ENCODE data around the gene STK11.
"Not testable (repeated sequence)": the region's sequence is repeated elsewhere in the genome, so short reads cannot be mapped to it uniquely, and the experiment has no call there.

Gene STK11

DNA sequence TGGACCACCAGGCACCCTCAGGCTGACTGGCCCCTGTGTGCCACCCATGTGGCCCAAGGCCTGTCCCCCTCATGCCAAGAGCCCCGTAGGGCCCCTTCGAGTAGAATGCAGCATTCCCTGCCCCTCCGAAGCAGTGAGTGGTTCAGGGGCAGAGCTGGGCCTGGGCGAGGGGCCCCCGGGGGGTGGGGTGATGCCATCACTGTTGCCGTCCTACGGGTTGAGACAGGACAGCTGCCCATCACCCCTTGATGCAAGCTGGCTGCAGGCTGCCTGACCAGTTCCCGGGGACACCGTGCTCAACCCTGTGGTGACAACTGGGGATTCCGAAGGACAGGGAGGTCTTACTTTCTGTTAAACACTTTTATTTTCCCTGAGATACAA lies 36.2 kb upstream of the STK11 start:
- DNase-seq = no peak

DNA sequence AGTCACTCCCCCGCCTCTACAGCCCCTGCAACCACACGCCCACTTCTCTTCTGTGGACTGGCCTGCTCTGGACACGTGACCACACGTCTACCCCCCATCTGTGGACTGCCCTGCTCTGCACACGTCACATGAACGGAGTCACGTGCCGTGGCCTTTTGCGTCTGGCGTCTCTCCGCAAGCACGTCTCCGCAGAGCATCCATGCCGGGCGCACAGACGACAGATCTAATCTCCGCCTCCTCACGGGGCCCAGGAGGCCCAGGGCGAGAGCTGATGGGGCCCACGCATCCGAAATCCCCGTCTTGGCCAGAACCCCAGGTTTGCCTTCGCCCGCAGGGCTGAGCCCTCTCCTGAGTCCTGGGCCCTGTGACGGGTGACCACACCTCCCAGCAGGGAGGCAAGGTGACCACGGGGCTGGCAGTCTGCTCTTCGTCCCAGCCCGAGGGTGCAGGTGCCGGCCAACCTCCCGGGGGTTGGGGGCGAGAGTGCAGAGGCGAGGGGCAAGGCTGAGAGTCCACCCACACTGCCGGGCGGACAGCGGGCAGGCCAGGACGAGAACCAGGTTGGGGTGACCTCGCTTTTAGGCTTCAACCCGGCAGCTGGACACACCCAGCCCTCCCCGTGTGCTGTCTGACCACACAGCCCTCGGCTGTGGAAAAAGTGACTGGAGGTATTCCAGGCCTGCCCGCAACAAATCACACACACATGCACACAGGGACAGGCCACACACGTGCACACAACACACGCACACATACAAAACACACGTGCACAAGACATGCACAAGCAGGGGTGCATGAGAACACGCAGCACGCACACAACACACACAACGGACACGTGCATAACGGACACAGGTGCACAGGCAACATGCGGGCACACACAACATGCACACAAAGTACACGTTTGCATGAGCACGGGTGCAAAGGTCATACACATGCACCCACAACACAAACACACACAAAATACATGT lies 35.4 kb upstream of the STK11 start:
- no peak for DNase-seq

DNA sequence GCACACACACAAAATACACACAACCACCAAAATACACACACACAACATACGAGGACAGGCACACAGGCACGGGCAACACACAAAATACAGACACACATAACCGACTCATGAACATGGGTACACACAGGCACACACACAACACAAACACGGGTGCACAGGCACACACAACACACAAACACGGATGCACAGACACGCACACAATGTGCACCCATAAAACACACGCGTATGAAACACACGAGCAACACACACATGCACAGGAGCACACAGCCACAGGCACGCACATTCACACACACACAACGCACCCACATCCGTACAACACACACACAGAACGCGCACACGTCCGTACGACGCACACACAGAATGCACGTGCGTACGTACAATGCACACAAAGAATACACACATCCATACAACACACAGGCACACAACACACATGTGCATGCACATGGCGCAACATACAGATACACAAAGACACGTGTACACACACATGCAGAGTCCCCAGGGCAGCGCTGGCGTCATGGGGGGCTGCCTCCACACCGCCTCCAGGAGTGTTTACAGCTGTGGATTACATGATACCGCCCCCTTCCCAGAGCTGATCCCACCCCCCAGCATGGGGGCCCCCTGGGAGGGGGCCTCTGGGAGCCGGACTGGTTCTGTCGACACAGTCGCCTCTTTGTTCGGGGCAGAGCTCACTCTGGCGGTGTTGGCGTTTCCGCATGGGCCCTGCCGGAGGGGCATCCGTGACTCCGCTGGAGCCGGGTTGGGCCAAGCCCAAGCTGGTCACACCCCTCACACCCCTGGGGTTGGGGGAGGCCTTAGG lies 34.4 kb upstream of the STK11 start:
- DNase-seq = no peak

DNA sequence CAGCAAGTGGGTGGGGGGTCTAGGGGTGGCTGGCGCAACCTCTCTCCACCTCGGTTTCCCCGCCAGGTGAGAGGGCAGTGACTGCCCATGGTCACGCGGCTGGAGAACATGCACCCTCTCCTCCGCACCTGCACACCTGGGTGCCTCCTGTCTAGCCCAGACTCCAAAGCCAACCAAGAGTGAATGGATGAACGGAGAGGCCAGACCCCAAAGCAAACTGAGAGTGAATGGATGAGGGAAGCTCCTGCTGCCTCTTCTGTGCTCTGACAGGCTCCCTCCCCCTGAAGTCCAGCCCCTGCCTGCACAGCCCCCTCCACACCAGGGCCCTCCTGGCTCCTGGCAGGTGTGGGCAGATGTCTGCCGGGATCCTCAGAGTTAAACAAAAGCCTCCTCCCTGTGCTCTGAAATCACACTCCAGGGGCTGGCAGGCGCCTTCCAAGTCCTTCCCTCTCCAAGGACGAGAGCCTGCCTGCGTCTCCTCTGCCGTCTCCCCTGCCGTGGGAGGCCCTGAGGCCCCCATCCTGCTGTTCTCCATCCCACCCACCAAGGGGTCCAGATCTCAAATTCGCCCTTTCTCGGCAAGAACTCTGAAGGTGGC lies 33.7 kb upstream of the STK11 start:
- DNase-seq = no peak

DNA sequence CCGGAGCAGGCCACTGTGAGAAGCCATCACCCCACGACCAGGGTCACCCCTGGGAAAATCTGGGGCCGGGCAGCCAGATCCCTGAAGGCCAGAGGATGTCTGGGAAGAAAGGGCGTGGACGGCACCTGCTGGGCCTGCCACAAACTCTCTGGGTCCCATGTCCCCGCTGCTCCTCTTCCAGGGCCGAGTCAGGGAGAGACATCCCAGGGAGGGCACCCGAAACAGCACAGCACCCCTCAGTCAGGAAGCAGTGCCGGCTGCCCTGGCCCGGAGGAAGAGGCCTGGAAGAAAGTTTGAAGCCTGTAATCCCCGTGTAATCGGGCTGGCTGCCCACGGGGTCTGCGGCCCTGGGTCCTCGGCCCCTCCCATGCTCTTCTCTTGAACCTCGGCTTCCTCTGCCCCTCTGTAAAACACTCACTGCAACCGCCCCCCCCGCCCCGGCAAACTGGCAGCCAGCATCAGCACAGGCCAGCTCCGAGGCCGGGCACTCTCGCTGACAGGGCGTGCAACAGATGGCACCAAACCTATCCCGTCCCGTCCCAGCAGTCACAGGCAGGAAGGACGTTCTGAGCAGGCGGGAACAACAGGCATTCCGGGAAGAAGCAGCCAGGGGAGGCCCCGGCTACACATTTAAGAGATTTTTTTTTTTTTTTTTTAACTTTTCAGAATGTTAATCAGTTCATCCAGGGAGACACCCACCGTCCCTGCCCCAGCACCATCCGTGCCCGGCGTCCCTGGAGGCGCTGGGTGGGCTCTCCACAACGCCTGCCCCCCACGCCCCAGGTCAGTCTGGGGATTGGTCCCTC lies 33.0 kb upstream of the STK11 start:
- no peak for DNase-seq

DNA sequence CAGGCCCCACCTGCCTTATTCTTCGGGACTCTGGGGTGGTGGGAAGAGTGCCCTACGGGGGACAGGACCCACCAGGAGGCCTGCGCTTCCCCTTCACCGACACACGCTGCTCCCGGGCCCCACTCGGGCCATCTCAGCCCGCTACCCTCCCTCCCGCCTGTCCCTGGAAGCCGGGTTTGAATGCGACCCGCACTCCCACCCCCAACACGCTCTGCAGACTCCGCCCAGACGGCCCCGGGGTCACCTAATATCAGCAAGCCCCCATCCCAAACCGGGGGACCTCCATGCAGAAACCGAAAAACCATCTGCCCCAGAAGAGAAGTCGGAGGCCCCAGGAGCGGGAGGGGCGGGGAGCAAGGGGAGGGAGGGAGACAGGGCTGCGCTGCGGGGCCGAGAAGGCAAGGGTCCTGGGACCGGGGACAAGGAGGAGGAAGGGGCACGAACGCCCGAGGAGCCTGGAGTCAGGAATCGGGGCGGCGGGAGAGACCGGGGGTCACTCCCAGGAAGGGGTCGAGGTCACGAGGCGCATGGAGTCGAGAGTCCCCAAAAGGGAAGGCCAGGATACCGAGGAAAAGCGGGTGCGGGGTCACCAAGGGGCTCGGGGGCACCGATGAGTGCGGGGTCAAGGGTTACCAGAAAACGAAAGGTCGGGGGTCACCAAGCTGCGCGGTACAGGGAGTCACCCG lies 32.3 kb upstream of the STK11 start:
- DNase-seq = peak; percentile 32

DNA sequence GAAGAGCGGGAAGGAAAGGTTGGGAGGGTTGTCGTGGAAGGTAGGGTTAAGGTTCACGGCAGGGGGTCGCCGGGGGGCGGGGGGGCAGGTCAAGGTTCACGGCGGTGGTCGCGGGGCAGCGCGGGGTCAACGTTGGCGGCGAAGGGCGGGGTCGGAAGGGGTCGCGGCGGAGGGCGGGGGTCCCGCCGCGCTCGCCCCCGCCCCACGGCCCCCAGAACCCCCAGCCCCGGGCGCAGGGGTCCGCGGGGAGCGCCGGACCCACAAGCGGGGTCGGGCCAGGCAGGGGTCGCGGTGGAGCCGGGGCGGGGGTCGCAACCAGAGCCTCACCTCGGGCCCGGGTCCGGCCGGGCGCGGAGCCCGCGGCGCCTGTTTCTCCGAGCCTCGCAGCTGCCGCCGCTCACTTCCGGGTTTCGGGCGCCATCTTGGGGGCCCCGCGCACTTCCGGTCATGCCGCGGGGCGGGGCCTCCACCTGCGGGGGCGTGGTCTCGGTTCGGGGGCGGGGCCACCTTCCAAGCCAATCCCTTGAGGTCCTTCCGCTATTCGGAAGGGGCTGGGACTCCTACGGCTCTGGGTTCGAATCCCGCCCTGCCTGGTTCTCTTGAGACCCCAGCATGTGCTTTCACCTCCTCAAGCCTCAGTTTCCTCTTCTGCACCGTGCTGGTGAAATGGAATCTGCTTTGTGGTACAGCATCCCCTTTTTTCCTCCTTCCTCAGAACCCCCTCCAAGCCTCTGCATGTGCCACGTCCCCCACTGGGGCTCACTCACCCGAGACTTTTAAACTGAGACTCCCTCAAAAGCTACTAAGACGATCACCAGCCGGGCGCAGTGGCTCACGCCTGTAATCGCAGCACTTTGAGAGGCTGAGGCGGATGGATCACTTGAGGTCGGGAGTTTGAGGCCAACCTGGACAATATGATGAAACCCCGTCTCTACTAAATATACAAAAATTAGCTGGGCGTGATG lies 31.5 kb upstream of the STK11 start, which contains the start of gene SBNO2:
SBNO2 (minus strand) TSS at position 424 of the 965 bp plus-strand sequence. CDS start 19,992 bp downstream, outside the sequence.
- DNase-seq = peak; percentile 92

DNA sequence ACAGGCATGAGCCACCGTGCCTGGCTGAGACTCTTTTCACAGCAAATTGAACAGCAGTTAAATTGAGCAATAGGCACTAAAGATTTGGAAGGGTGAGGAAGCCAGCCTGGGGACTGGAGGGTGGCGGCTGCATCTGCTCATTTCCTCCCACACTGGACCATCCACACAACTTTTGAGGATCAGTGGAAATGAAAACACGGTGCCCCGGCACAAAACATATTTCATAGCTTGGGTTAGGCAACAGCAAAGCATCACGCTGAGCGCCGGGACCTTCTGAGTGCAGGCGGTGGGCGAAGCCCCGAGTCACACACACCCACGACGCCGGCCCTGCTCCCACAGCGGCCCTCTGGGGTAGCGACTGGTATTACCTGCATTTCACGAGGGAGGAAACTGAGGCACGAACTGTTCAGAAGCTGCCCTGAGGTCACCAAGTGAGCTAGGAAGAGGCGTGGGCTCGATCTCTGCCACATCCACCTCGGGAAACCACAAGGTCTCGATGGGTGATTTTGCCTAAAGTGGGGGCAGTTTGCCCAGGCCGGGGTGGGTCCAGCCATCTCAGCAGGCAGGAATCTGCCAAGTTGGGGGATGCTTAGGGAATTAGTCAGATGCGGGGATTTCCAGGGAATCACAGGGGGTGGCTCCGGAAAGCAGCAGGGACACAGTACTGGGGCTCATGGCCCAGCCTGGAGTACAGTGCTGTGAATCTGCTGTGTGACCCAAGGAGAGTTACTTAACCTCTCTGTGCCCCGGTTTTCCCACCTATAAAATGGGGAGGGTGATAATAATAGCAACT lies 28.1 kb upstream of the STK11 start:
- no peak for DNase-seq

DNA sequence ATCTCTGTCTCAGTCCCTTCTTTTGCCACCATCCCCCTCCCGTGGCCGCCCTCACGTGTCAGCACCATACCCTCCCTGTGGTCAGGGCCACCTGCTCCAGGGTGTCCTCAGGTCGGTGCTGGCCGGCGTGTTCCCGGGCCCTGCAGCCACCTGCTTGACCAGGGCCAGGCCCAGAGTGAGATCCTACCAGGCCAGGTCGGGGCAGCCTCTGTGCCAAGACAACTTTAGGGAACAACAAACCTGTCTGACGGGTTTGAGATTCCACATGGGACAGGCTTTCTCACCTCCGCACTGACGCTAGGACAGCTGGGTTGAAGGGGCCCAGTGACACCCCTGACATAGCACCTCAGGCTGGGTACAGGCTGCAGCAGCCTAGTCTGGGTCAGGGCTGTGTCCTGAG lies 24.0 kb upstream of the STK11 start:
- DNase-seq = no peak

DNA sequence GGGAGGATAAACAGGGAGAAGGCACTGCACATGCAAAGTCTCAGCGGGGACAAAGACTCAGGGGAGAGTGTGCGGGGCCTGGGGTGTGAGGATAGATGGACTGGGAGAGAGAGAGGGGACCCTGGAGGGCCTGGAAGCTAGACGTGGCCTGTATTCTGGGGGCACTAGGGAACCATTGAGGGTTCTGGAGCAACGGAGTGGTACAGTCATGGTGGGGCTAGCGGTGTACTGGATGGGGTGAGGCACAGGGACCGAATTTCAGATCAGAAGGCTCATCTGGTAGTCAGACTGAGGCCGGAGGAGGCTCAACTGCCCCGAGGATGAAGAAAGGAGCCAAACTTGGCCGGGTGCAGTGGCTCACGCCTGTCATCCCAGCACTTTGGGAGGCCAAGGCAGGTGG lies 23.5 kb upstream of the STK11 start:
- no peak for DNase-seq

DNA sequence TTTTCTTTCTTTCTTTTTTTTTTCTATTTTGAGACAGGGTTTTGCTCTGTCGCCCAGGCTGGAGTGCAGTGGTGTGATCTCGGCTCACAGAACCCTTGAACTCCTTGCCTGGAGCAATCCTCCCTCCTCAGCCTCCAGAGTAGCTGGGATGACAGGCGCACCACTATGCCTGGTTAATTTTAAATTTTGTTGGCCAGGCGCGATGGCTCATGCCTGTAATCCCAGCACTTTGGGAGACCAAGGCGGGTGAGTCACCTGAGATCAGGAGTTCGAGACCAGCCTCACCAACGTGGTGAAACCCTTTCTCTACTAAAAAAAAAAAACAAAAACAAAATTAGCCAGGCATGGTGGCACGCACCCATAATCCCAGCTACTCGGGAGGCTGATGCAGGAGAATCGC lies 22.9 kb upstream of the STK11 start:
- no peak for DNase-seq

DNA sequence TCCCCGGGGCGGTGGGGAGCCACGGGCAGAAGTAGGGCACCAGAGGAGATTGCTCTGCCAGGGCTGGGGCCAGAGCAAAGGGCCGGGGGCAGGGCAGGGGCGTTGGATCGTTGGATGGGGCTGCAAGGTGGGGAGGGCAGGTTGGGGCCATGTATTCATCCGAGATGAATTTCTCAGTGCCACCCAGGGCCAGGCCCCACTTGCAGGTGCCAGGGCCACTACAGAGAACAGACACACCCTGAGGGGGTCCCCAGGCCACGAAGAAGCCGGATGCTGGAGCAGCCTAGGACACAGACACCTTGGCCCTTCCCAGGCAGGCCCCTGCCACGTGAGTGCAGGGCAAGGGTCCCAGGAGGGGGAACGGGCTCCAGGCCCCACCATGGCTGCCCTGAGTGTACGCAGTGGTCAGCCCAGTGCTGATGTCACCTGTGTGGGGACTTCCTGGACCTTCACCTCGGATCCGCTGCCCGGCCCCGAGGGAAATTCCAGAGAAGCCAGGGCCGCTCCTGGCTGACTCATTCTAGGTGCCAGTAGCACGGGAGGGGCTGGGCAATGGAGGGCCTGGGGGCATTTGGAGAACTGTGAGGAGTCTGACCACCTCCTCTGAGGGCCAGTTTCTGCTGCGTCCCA lies 21.9 kb upstream of the STK11 start:
- DNase-seq = no peak

DNA sequence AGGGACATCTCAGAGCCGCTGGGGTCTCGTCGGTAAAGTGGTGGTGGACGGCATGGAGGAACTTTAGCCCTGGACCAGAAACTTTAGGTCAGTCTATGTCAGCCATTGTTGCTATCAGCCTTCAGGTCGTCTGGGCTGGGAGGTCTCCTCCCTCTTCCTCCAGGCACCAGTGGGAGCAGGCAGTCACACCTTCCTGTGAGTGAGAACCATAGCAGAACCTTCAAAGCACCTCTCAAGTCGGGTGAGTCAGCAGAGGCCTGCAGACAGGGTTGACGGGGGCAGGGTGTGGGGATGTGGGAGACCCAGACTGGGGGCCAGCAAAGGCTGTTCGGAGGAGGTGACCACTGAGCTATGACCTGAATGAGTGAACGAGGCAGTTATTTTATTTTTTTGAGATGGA lies 16.2 kb upstream of the STK11 start:
- peak; percentile 51 for DNase-seq

DNA sequence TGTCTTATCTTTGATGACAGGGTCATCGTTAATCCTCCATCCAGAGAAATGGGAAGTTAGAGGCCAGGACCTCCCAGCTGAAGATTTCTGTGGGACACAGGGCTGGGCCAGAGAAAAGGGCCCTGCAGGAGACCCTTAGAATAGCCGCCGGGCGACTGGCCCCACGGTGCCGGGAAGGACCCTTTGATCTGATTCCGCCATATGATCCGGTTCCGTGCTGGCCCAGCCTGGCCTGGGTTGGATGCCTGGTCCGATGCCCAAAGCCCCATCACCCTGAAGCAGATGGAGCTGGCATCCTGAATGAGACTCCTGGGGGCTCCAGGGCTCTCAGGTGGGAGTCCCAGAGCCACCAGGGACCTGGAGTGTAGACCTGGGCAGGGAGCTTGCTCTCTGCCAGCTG lies 6.0 kb upstream of the STK11 start:
- no peak for DNase-seq

DNA sequence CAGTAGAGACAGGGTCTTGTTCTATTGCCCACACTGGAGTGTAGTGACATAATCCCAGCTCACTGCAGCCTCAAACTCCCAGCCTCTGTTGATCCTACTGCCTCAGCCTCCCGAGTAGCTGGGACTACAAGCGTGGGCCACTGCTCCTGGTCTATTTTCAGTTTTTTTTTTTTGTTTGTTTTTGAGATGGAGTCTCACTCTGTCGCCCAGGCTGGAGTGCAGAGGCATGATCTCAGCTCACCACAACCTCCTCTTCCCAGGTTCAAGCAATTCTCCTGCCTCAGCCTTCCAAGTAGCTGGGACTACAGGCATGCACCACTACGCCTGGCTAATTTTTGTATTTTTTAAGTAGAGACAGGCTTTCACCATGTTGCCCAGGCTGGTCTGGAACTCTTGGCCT lies 5.0 kb upstream of the STK11 start:
- DNase-seq = not testable (repeated sequence)

DNA sequence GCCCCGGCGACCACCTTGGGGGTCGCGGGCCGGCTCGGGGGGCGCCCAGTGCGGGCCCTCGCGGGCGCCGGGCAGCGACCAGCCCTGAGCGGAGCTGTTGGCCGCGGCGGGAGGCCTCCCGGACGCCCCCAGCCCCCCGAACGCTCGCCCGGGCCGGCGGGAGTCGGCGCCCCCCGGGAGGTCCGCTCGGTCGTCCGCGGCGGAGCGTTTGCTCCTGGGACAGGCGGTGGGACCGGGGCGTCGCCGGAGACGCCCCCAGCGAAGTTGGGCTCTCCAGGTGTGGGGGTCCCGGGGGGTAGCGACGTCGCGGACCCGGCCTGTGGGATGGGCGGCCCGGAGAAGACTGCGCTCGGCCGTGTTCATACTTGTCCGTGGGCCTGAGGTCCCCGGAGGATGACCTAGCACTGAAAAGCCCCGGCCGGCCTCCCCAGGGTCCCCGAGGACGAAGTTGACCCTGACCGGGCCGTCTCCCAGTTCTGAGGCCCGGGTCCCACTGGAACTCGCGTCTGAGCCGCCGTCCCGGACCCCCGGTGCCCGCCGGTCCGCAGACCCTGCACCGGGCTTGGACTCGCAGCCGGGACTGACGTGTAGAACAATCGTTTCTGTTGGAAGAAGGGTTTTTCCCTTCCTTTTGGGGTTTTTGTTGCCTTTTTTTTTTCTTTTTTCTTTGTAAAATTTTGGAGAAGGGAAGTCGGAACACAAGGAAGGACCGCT lies 729 bp downstream of the STK11 start:
- no peak for DNase-seq

DNA sequence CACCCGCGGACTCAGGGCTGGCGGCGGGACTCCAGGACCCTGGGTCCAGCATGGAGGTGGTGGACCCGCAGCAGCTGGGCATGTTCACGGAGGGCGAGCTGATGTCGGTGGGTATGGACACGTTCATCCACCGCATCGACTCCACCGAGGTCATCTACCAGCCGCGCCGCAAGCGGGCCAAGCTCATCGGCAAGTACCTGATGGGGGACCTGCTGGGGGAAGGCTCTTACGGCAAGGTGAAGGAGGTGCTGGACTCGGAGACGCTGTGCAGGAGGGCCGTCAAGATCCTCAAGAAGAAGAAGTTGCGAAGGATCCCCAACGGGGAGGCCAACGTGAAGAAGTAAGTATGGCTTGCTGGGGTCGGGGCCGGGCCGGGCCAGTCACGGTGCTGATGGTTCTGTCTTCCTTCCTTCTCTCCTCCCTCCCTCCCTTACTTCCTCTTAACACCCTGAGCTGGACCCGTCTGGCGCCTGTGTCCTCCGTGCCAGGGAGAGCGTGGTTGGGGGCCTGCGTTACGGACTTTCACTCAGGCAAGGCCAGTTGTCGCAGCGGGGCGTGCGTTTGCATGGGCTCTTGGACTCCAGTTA lies 1.4 kb downstream of the STK11 start:
- peak; percentile 36 for DNase-seq

DNA sequence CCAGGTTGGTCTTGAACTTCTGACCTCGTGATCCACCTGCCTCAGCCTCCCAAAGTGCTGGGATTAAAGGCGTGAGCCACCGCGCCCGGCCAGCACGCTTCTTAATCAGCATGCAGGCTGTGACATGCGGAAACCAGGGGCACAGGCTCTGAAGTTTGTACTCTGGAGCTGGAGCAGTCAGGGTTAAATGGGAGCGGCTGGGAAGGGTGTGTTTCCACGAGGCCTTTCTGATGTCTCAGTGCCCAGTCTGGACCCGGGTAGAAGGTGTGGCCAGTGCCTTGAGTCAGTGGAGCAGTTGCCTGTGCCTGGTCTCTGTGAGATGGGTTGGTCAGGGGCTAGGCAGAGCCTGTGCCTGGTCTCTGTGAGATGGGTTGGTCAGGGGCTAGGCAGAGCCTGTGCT lies 3.3 kb downstream of the STK11 start:
- not testable (repeated sequence) for DNase-seq

DNA sequence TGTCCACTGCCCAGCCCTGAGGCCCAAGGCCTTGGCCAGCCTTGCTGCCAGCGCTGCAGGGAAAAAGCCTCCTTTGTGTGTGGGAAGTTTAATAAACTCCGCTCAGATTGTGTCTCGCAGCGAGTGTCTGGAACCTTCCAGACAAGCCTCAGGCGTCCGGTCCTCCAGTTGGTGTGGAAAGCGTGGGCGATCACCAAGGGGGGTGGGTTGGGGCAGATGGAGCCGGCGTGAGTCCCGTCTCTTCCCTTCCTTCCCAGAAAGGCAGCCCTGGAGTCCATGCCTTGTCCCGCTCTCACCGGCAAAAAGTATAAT lies 4.6 kb downstream of the STK11 start:
- no peak for DNase-seq

Measured in CD4-positive, alpha-beta T cell treated with Interleukin-12 subunit alpha and Interleukin-12 subunit beta, for 1 hour (primary cell).